HepG2 (cell line): ENCODE results near the gene SBK2. TPM values are rescaled to one million over a fixed set of nuclear protein-coding genes. Genes with fewer than 3 reads are reported as not detected.

Experiments used
- GATAD1 ChIP-seq: IDR thresholded peaks from 2 replicates; pipeline ENCODE4 v1.6.1; 2016; ENCODE audit warnings: missing genetic modification reagents, missing compliant biosample characterization
- GLI4 ChIP-seq: sonication (generic); formaldehyde crosslinking; IDR thresholded peaks from 2 replicates; pipeline ENCODE4 v1.5.1; 2020; ENCODE audit warnings: missing genetic modification reagents, mild to moderate bottlenecking, moderate library complexity, borderline replicate concordance
- HMGXB4 ChIP-seq, 2 experiments: sonication (generic) in 1 of 2; formaldehyde crosslinking in 1 of 2; IDR thresholded peaks; 2 replicates each; pipeline versions ENCODE4 v1.4.0 to v1.6.1; 2018 to 2020; ENCODE audit warnings: missing genetic modification reagents in 2 of 2, borderline replicate concordance in 1 of 2, low read depth in 1 of 2, mild to moderate bottlenecking in 1 of 2, missing biosample characterization in 1 of 2
- HOXA3 ChIP-seq: sonication (generic); formaldehyde crosslinking; IDR thresholded peaks from 2 replicates; pipeline ENCODE4 v1.5.0; 2020; ENCODE audit warnings: missing genetic modification reagents
- HOXA7 ChIP-seq: sonication (generic); formaldehyde crosslinking; IDR thresholded peaks from 2 replicates; pipeline ENCODE4 v1.8.1; 2022; ENCODE audit warnings: mild to moderate bottlenecking, missing genetic modification reagents, moderate library complexity
- KLF13 ChIP-seq: sonication (generic); formaldehyde crosslinking; IDR thresholded peaks from 2 replicates; pipeline ENCODE4 v1.4.0; 2020; ENCODE audit warnings: mild to moderate bottlenecking, missing genetic modification reagents
- KMT2B ChIP-seq: IDR thresholded peaks from 2 replicates; pipeline ENCODE4 v1.6.1; 2016; ENCODE audit warnings: missing genetic modification reagents, missing compliant biosample characterization
- TFDP1 ChIP-seq: IDR thresholded peaks from 2 replicates; pipeline ENCODE4 v1.6.1; 2016; ENCODE audit warnings: missing compliant biosample characterization, missing genetic modification reagents, borderline replicate concordance
- ZFP91 ChIP-seq: sonication (generic); formaldehyde crosslinking; IDR thresholded peaks from 2 replicates; pipeline ENCODE4 v1.9.0; 2022; ENCODE audit warnings: missing genetic modification reagents, mild to moderate bottlenecking, borderline replicate concordance
- ZFX ChIP-seq: sonication (generic); formaldehyde crosslinking; IDR thresholded peaks from 2 replicates; pipeline ENCODE4 v1.4.0; 2020; ENCODE audit warnings: mild to moderate bottlenecking, low read depth, missing genetic modification reagents, moderate library complexity
- ZNF431 ChIP-seq: sonication (generic); formaldehyde crosslinking; IDR thresholded peaks from 2 replicates; pipeline ENCODE4 v1.9.0; 2022; ENCODE audit warnings: missing genetic modification reagents, low read depth, mild to moderate bottlenecking, borderline replicate concordance
- ZNF550 ChIP-seq: sonication (generic); formaldehyde crosslinking; IDR thresholded peaks from 2 replicates; pipeline ENCODE4 v1.4.0; 2020; ENCODE audit warnings: mild to moderate bottlenecking, missing genetic modification reagents, borderline replicate concordance
- ZNF619 ChIP-seq: sonication (generic); formaldehyde crosslinking; IDR thresholded peaks from 2 replicates; pipeline ENCODE4 v1.4.0; 2020; ENCODE audit warnings: mild to moderate bottlenecking, missing genetic modification reagents
- ZNF782 ChIP-seq: sonication (generic); formaldehyde crosslinking; IDR thresholded peaks from 2 replicates; pipeline ENCODE4 v1.4.0; 2020; ENCODE audit warnings: missing genetic modification reagents, mild to moderate bottlenecking, borderline replicate concordance
- polyA plus RNA-seq, 8 experiments: library from polyadenylated mRNA; depleted of rRNA in 3 of 8; stranded (reverse) in 7 of 8; unstranded in 1 of 8; fragments of >200 nt; fragmentation: Illumina TruSeq in 4 of 8; extraction: Trizol in 4 of 8; gene quantifications; 2 replicates each; pipeline versions ENCODE4 v1.2.1 to v1.2.3, GENCODE V29; 2011 to 2016; ENCODE audit warnings: low read depth in 4 of 8, missing spikeins in 1 of 8, mixed read lengths in 1 of 8; ENCODE audit not compliant: insufficient read depth in 1 of 8
- total RNA-seq, 5 experiments: library from RNA; depleted of rRNA; stranded (reverse); fragments of >200 nt; fragmentation: Illumina TruSeq; extraction: Trizol; gene quantifications; 2 replicates each; pipeline ENCODE4 v1.2.3, GENCODE V29; 2016; ENCODE audit warnings: low read depth in 1 of 5
- TF ChIP-seq, protein P1 (sequence below), 2 experiments: sonication (generic) in 1 of 2; formaldehyde crosslinking in 1 of 2; IDR thresholded peaks; 2 replicates each; pipeline versions ENCODE4 v1.6.1 to v1.9.0; 2014 to 2022; ENCODE audit warnings: antibody characterized with exemption in 1 of 2, borderline replicate concordance in 1 of 2, inconsistent platforms in 1 of 2, low read depth in 1 of 2, missing genetic modification reagents in 1 of 2

SBK2 gene
- total and polyA plus RNA-seq, 2 of the 13 experiments (the other 11 are each of a cell fraction or from before 2014, with no cell fraction given): 0.24 TPM; not detected in 1

GRCh38 chr19:55484593-55485438 lies 52.1 kb downstream of the SBK2 start, which contains the start of gene NAT14 (continued):
- TF ChIP-seq ZFP91 (CRISPR knock-in tag): peak; percentile 44; the same call in 1 of the 2 replicates
- TF ChIP-seq ZNF550 (CRISPR knock-in tag): no peak
- TF ChIP-seq ZFX (CRISPR knock-in tag): peak; percentile 42; the same call in 1 of the 2 replicates
- no peak for TF ChIP-seq ZNF619 (CRISPR knock-in tag)
- TF ChIP-seq KMT2B: 0 out of 2 replicates have a peak, but pooled peaks have one; percentile 35
- no peak for TF ChIP-seq ZNF431 (CRISPR knock-in tag)
- peak; percentile 33; the same call in 1 of the 2 replicates for TF ChIP-seq TFDP1 (CRISPR knock-in tag)
- no peak for TF ChIP-seq HOXA7
- peak; percentile 76 for TF ChIP-seq GATAD1 (CRISPR knock-in tag)
- no peak for TF ChIP-seq GLI4
- peak; percentile 34; the same call in 1 of the 2 replicates for TF ChIP-seq ZNF782
- peak; percentile 87 for TF ChIP-seq HOXA3 (CRISPR knock-in tag)
- TF ChIP-seq, protein P1, sequence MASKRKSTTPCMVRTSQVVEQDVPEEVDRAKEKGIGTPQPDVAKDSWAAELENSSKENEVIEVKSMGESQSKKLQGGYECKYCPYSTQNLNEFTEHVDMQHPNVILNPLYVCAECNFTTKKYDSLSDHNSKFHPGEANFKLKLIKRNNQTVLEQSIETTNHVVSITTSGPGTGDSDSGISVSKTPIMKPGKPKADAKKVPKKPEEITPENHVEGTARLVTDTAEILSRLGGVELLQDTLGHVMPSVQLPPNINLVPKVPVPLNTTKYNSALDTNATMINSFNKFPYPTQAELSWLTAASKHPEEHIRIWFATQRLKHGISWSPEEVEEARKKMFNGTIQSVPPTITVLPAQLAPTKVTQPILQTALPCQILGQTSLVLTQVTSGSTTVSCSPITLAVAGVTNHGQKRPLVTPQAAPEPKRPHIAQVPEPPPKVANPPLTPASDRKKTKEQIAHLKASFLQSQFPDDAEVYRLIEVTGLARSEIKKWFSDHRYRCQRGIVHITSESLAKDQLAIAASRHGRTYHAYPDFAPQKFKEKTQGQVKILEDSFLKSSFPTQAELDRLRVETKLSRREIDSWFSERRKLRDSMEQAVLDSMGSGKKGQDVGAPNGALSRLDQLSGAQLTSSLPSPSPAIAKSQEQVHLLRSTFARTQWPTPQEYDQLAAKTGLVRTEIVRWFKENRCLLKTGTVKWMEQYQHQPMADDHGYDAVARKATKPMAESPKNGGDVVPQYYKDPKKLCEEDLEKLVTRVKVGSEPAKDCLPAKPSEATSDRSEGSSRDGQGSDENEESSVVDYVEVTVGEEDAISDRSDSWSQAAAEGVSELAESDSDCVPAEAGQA (IDR thresholded peaks at IDR 0.05; ENCODE audit: low read depth): peak; percentile 55; the same call in 1 of the 2 replicates
- TF ChIP-seq, protein P1 (CRISPR knock-in tag; IDR thresholded peaks at IDR 0.05; ENCODE audit: borderline replicate concordance): no peak
- TF ChIP-seq KLF13 (CRISPR knock-in tag): peak; percentile 15; the same call in 1 of the 2 replicates
- TF ChIP-seq HMGXB4 (CRISPR knock-in tag; IDR thresholded peaks at IDR 0.05; ENCODE audit: borderline replicate concordance in 1 of 2, low read depth in 1 of 2): peak in 1 of 2 experiments; percentile 71; a peak in 1 of 4 replicates
